Measurements from ENCODE around the gene FRMD1. TPM values are rescaled to one million over a fixed set of nuclear protein-coding genes. Genes with fewer than 3 reads are reported as not detected.

FRMD1 gene
- not detected in 2 replicates for total RNA-seq (2021; fragmentation: NEBNext Ultra II Directional; extraction: Animal tissue kit (Norgen Biotek cat#: 25700))
- polyA plus RNA-seq (2011; rRNA removed): 0.36 and 0.69 TPM in 2 replicates
- 0.34 TPM for polyA plus RNA-seq (2011; cell fraction: cytosol; rRNA removed)
- polyA plus RNA-seq (2011; cell fraction: nucleus; rRNA removed): 1.5 TPM
- polyA plus RNA-seq (2012, experiment 1 of 2): 0.21 to 0.45 TPM (median 0.37 TPM) in 4 replicates
- polyA plus RNA-seq (2012, experiment 2 of 2): 0.13 TPM
- polyA plus RNA-seq (2013, experiment 1 of 2): 0.06 TPM
- polyA plus RNA-seq (2013, experiment 2 of 2): 0.07 TPM
- 0.22 and 0.24 TPM in 2 replicates for polyA minus RNA-seq (2011; rRNA and poly(A)+ RNA removed)
- polyA minus RNA-seq (2011; cell fraction: cytosol; rRNA and poly(A)+ RNA removed): not detected
- 0.50 TPM for polyA minus RNA-seq (2011; cell fraction: nucleus; rRNA and poly(A)+ RNA removed)
- long read RNA-seq, experiment 1: 0 reads
- long read RNA-seq, experiment 2: 0 reads

- no peak within 1 kb of the TSS for H3K4me2 ChIP-seq (ENCODE audit: insufficient read depth in 1 of 2, low read depth in 2 of 2, low read length in 2 of 2)
- H2AFZ ChIP-seq (ENCODE audit: low read length): no peak within 1 kb of the TSS
- no peaks in the 10 kb centered on the region for H3K27me3 ChIP-seq (replicated peaks in 1 of 4; ENCODE audit: control insufficient read depth in 3 of 4, extremely low read depth in 1 of 4, insufficient read depth in 3 of 4, low read length in 3 of 4)
- H2BK12ac ChIP-seq (ENCODE audit: low read depth, low read length): no peak within 1 kb of the TSS
- no peak within 1 kb of the TSS for H3K23ac ChIP-seq (ENCODE audit: insufficient read length)
- H4K20me1 ChIP-seq (replicated peaks in 1 of 2; ENCODE audit: control insufficient read depth in 1 of 2, insufficient read depth in 2 of 2, low read length in 2 of 2): peaks cover 0 to 6% of the 10 kb centered on the region in 2 experiments
- no peak within 1 kb of the TSS for H3K4ac ChIP-seq (replicated peaks; ENCODE audit: insufficient read length, low read depth, low read length)
- peak within 1 kb of the TSS; percentile 35 for H4K8ac ChIP-seq (ENCODE audit: extremely low read depth, insufficient read depth, low read length)
- H3K9ac ChIP-seq (replicated peaks in 1 of 4; ENCODE audit: extremely low read depth in 1 of 4, low read depth in 3 of 4, low read length in 3 of 4): no peak within 1 kb of the TSS
- H3K36me3 ChIP-seq (ENCODE audit: control insufficient read depth in 2 of 4, insufficient read depth in 4 of 4, low read length in 3 of 4): no peaks in the 10 kb centered on the region; a peak in 1 of 8 replicates
- peaks cover 0 to 7% (median 1%) of the 10 kb centered on the region in 4 experiments; a peak in 2 of 7 replicates for H3K4me1 ChIP-seq (replicated peaks in 1 of 4; ENCODE audit: control insufficient read depth in 3 of 4, insufficient read depth in 4 of 4, low read length in 3 of 4)
- no peak within 1 kb of the TSS for H4K5ac ChIP-seq (ENCODE audit: insufficient read length, low read depth, low read length)
- H3K79me2 ChIP-seq (ENCODE audit: control insufficient read depth in 1 of 2, insufficient read depth in 2 of 2, low read length in 2 of 2): no peaks in the 10 kb centered on the region
- H2BK20ac ChIP-seq (ENCODE audit: low read length): no peak within 1 kb of the TSS
- H3K56ac ChIP-seq (replicated peaks; ENCODE audit: insufficient read length, low read depth, low read length): no peak within 1 kb of the TSS
- CTCF ChIA-PET (ENCODE audit: partially characterized antibody): interaction anchor here (2.4 to 4.9 kb wide), 4 partner anchors 8 to 39 kb away, joined by 8 to 27 read pairs (median 11); no protein-coding TSS in a partner anchor
- H3K18ac ChIP-seq (ENCODE audit: extremely low read depth, low read length): no peak within 1 kb of the TSS
- WGBS, 2 experiments (ENCODE audit: extremely low coverage in 1 of 2, insufficient coverage in 1 of 2, insufficient read length in 1 of 2, insufficient replicate concordance in 2 of 2, low coverage in 1 of 2, low lambda C conversion rate in 2 of 2, missing lambda C conversion rate in 1 of 2): 88% methylated on average over 21 of the region's 21 CpGs; no CpG with 5 or more reads in 1 of the 2 experiments
- no peak within 1 kb of the TSS for H2BK120ac ChIP-seq (replicated peaks; ENCODE audit: low read depth, low read length)
- H3K79me1 ChIP-seq (ENCODE audit: low read depth, low read length): no peaks in the 10 kb centered on the region
- no peak within 1 kb of the TSS for H3K27ac ChIP-seq (ENCODE audit: low read depth, low read length)
- no peak within 1 kb of the TSS for H4K91ac ChIP-seq (replicated peaks; ENCODE audit: insufficient read length, low read length)
- no peaks in the 10 kb centered on the region; the same call in 1 of the 2 replicates for H3K23me2 ChIP-seq (ENCODE audit: low read depth, low read length)
- FAIRE-seq (no peak), DNase-seq (ENCODE audit: low read depth in 1 of 2, low spot score in 2 of 2) (no peak)
- H3K14ac ChIP-seq (ENCODE audit: insufficient read length): no peak within 1 kb of the TSS
- H2AK5ac ChIP-seq (ENCODE audit: low read depth, low read length): no peak within 1 kb of the TSS
- no peak within 1 kb of the TSS for H2BK15ac ChIP-seq (ENCODE audit: low read length)
- H3K9me3 ChIP-seq (ENCODE audit: insufficient read depth in 2 of 2, low read depth in 1 of 2, low read length in 1 of 2): no peaks in the 10 kb centered on the region
- no peak within 1 kb of the TSS for H3K4me3 ChIP-seq (ENCODE audit: extremely low read depth in 1 of 4, insufficient read depth in 2 of 4, low read depth in 3 of 4, low read length in 4 of 4)
- H2BK5ac ChIP-seq (ENCODE audit: low read depth, low read length): no peak within 1 kb of the TSS
- POLR2A ChIA-PET (ENCODE audit: partially characterized antibody): no interaction called here
- TF ChIP-seq RFX5 (IDR thresholded peaks at IDR 0.05; ENCODE audit: borderline replicate concordance, low read depth, low read length) (no peak), TEAD4 (IDR thresholded peaks at IDR 0.05; ENCODE audit: low read depth, low read length) (no peak), RNF2 (IDR thresholded peaks at IDR 0.05; ENCODE audit: borderline replicate concordance, low read depth, low read length, missing control alignments, poor library complexity, severe bottlenecking) (no peak), CBX5 (IDR thresholded peaks at IDR 0.05; ENCODE audit: low read depth, low read length) (no peak), CBX8 (IDR thresholded peaks at IDR 0.05; ENCODE audit: borderline replicate concordance, low read depth, low read length) (no peak), NANOG (IDR thresholded peaks at IDR 0.05; ENCODE audit: insufficient read depth, low read depth, low read length, poor library complexity, severe bottlenecking) (no peak), RAD21 (IDR thresholded peaks at IDR 0.05 in 1 of 2, conservative IDR thresholded peaks at IDR 0.05 in 1 of 2; ENCODE audit: low read depth in 2 of 2, low read length in 2 of 2) (no peak), USF2 (IDR thresholded peaks at IDR 0.05; ENCODE audit: low read length) (no peak), BCL11A (IDR thresholded peaks at IDR 0.05; ENCODE audit: low read depth in 2 of 2, low read length in 2 of 2) (no peak), BRCA1 (IDR thresholded peaks at IDR 0.05; ENCODE audit: low read depth, low read length) (no peak)
Measured at GRCh38 chr6:168078943-168079405, at the start of gene FRMD1. Gene FRMD1, minus strand, starts transcription at chr6:168079212. Its CDS starts 118 bp downstream, at chr6:168079094.
